Caki2 (cell line): ENCODE measurements around the gene LATS1. TPM values are rescaled to one million over a fixed set of nuclear protein-coding genes. Genes with fewer than 3 reads are reported as not detected.
"Not testable (repeated sequence)": the region's sequence is repeated elsewhere in the genome, so short reads cannot be mapped to it uniquely, and the experiment has no call there.

ENCODE experiments used
- DNase-seq: peaks from one replicate; pipeline ENCODE4 v3.0.0-alpha.2; 2015; ENCODE audit warnings: low read depth
- in situ Hi-C: cut with HindIII; loops from 2 replicates; pipeline ENCODE4 v1.10.0; 2016; ENCODE audit warnings: low sequenced_read_pairs, low pct_unique_long_range_greater_than_20kb, mixed read lengths
- total RNA-seq: library from RNA; depleted of rRNA; stranded (reverse); fragments of >200 nt; shearing (Covaris generic); gene quantifications from 2 replicates; pipeline ENCODE4 v1.2.3, GENCODE V29; 2014; ENCODE audit warnings: low replicate concordance

The LATS1 gene
- total RNA-seq, 1 experiment from 2014 or later = 5.5 TPM

DNA sequence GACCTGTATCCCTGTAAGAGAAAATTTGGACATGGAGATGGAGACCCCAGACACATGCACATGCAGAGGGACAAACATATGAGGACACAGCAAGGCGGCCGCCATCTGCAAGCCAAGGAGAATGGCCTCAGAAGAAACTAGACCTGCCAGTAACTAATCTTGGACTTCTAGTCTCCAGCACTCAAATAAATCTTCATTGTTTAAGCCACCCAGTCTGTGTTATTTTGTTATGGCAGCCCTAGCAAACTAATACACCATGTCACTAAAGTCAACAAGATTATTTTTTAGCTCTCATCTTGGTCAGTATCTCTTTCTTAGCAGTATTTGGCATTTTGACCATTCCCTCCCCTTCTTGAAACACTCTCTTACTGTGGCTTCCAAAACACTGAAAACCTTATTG, 26.7 kb downstream of the LATS1 start:
- no peak for DNase-seq
- in situ Hi-C loops = no loop called here

DNA sequence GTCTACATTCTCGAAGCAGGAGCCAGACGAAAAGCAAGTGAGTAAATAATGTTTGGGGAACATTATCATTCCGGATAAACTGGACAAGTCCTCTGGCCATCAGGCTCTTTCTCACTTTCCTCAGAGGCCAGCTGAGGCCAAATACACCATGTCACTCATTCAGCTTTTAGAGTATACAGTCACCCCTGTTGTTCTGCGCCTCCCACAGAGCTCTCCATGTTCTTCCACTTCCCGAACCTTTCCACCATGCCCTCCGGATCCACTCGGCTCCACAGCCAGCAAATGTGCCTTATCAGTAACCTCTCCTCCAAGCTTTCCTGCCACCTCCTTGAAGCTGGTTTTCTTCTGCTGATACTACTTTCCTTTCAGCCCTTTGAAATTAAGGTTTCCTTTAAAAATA, 31.7 kb downstream of the LATS1 start:
- no peak for DNase-seq
- in situ Hi-C loops = no loop called here

DNA sequence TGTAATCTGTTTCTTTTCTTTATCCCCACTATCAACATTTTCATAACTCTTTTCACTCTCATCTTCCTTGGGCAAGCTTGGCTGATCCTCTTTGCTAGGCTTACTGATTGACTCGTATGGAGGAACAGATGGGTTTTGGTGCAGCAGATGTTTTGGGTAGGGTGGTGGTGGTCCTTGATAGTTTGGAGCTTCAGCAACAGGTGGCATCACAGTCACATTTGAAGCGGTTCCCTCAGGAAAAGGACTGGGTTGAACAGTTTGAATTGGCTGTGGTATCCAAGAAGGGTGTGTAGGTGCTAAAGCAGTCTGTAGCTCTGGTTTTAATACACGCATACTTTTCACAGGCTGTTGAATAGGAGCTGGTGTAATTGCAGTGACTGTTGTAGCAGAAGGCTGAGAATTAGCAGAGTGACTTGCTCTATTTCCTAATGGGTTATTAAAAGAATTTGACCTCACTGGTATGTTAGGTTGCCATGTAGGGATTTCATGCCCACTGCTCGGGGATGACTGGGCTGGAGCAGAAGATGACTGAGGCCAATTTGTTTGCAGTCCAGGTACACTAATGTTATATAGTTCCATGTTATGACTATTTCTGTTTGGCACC, 34.5 kb downstream of the LATS1 start:
- no peak for DNase-seq
- in situ Hi-C loops = no loop called here

DNA sequence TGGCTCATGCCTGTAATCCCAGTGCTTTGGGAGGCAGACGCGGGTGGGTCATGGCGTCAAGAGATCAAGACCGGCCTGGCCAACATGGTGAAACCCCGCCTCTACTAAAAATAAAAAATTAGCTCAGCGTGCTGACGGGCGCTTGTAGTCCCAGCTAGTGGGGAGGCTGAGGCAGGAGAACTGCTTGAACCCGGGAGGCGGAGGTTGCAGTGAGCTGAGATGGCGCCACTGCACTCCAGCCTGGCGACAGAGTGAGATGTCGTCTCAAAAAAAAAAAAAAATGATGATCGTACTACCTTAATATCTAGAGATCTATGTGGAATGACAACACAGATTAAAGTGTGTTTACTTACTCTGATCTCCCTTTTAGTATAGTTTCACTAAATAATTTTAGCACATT, 36.1 kb downstream of the LATS1 start:
- DNase-seq, in situ Hi-C loops: not testable (repeated sequence)

DNA sequence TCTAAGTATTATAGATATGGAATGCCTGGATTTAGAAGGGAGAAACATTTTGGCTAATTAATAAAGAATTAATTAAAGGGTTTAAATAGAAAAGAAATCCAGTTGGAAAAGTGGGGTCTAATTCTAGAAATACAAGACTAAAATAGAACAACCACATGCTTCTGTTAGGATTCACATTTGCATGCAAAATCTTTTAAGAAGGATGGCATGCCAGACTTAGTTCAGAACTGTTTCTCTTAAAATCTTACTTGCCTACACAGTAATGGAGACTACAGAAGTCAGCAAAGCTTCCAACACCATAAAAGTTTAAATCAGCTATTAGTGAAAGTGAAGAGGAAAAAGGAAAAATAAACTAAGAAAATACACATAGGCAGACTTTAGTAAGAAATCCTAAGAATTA, 36.7 kb downstream of the LATS1 start:
- in situ Hi-C loops = no loop called here
- no peak for DNase-seq

DNA sequence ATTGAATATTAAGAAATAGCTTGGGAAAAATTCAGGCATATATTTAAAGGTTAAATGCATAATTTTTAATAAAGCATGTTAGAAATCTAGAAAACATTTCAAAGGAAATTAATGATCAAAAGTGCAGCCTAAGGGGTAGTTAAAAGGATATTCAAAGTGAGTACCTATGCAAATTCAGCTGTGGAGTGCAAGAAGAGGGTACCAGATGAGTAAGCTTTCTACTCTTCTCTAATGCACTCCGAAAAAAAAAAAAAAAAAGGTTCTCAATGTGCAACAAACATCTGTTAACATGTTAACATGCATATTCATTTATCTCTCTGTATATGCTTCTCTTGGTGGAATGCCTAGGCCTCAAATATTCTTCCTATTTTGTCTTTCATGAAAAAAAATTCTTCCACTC, 37.4 kb downstream of the LATS1 start:
- DNase-seq = no peak
- in situ Hi-C loops = no loop called here

DNA sequence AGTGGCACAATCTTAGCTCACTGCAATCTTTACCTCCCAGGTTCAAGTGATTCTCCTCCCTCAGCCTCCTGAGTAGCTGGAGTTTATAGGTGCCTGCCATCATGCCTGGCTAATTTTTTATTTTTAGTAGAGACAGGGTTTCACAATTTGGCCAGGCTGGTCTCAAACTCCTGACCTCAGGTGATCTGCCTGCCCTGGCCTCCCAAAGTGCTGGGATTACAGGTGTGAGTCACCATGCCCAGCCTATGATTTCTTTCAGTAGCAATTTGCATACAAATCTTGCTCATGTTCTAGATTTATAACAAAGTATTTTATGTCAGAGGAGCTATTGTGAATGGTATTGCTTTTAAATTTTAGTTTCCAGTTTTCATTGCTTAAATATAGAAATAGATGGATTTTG, 45.6 kb downstream of the LATS1 start:
- in situ Hi-C loops, DNase-seq: not testable (repeated sequence)

DNA sequence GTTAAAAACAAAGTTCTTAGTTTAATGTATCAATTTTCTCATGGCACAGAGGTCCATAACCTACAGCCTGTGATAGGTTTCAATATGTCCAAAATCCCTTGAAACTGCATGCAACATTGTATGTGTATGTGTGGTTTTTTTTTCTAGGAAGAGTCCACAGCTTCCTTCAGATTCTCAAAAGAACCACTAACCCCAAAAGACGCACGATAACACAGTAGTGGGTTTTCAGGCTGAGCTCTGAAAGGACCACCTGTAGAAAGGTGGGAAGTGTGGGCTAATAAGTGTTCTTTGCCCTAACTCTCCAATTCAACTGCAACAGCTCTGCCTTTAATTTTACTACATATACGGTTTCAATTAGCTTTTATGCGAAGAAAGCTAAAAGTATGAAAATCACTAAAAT, 57.9 kb downstream of the LATS1 start:
- DNase-seq = no peak

DNA sequence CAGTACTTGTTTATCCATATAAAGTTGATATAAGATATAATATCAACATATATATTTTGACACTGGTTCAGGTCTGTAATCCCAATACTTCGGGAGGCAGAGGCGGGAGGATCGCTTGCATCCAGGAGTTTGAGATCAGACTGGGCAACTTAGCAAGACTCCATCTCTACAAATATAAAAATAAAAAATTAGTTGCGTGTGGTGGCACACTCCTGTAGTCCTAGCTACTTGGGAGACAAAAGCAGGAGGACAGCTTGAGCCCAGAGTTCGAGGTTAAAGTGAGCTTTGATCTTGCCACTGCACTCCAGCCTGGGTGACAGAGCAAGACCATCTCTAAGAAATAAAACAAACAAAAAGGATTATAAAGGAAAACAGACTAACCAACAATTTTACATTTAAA, 60.5 kb downstream of the LATS1 start:
- DNase-seq = no peak
- in situ Hi-C loops = no loop called here

More for the DNA sequence above, 57.9 kb downstream of the LATS1 start:
- in situ Hi-C loops = no loop called here

DNA sequence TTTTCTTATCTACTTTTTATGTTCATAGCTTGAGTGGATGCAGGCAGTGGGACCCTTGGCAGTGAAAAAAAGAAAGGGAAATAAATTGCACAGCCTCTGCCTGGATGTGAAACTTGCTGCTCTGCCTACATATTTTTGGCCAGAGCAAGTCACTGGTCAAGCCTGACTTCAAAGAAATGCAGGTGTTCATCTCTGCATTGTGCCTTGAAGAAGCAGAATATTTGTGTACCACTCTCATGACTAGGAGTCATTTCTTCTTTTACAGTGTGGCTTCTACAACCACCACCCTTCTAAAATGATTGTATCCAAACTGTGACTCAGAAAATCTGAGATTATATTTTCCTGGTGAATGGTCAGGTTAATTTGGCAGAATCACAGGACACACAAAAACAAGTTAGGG, 66.8 kb downstream of the LATS1 start:
- DNase-seq = no peak
- in situ Hi-C loops = no loop called here

DNA sequence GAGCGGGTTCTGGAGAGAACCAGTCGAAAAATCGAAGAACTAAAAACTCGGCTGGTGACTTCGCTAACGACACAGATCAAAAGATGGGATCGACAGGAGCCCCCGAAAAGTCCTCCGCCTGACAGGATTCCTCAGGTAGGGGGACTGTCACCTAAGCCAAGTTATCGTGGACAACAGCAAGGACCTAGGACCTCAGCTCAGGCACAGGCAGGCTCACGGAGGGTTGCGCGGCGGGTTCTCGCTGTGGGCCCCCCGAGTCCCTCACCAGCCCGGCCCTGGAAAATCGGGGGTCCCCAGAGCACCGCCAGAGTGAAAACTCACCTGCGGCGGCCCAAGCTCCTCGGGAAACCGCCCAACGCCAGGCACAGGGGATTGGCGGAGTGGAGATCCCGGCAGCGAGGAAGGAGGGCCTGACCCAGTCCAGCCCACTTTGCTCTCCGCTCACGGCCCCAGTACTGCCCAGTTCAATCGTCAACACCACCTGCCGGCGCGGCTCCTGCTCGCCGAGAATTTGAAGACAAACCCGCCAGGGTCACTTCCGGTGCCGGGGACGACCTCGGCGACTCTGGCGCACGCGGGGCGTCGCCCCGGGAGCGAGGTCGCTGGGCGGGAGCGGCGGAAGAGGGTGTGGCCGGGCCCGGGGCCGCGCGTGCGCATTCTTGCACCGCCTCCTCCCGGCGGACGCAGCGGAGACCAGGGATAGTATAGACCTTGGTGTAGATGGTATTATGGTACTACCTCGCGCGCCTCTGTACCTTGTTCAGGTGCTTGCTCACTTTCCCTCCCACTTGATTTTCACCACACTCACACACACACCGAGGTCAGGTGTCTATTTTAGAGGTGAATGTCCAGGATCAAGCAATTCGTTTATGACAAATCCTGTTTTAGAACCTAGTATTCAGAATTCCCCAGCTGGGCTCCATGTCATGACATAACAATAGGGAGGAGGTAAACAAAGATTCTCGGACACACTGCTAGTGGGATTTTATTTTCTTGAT, 69.5 kb downstream of the LATS1 start, which contains the start of gene KATNA1:
TSS of gene KATNA1 (minus strand) at position 567 of the 998 bp plus-strand sequence. CDS start 10,167 bp downstream, outside the sequence.
- in situ Hi-C loops = no loop called here
- DNase-seq = peak; percentile 94

DNA sequence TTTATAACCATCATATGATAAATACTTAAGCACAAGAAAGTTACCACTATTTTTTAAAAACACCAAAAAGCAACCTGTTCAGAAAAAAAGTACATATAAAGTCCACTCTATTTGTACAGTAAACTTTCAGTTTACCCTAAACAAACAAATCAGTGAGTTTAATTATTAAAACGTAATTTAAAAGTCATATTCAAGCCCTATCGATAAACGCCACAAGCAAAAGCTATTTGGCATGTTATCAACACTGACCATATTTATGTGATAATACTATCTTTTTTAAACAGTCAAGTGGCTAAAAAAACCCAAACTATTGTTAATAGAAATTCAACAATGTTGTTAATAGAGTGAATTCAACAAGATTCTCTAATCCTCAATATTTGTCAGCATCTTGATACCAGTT, 71.3 kb downstream of the LATS1 start:
- in situ Hi-C loops = no loop called here

DNA sequence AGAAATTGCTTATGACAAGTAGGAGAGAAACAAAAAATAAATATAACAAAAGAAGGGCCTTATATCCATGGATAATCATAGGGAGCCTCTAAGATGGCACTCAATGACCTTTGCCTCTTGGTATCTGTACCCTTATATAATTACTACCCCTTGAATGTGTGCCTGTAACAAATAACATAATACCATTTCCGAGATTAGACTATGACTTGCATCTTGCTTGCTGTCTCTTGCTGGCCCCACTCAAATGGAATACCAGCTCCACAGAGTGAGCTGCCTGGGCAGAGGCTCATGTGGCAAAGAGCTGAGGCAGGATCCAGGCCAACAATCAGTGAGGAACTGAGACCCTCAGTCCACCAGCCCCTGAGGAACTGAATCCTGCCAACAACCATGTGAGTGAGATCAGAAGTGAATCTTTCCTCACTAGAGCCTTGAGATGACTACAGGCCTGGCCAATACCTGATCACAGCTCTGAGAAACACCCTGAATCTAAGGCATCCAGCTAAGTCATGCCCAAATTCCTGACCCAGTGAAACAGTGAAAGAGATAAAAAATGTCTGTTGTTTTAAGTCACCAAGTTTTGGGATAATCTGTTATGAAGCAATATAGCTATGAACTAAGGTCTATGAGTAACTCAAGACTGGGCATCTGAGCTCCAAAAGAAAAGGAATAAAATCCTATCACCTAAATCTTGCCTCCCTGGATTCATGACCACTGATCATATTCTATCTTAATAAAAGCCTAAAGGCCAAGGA, 74.9 kb downstream of the LATS1 start:
- DNase-seq = no peak
- in situ Hi-C loops = no loop called here

More for the DNA sequence above, 71.3 kb downstream of the LATS1 start:
- DNase-seq = no peak

DNA sequence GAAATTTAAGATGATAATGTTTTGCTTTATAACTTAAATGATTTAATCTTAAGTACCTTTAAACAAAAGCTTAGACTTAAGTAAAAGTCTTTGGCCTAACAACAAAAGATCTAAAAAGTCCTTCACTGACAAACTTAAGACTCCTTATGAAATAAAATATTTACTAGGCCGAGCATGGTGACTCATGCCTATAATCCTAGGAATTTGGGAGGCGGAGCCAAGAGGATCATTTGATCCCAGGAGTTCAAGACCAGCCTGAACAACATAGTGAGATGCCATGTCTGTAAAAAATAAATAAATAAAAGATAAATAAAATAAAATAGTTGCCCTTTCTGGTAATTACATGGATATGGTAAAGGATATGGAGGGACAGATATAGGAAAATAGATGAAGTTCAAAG, 81.8 kb downstream of the LATS1 start:
- in situ Hi-C loops = no loop called here

DNA sequence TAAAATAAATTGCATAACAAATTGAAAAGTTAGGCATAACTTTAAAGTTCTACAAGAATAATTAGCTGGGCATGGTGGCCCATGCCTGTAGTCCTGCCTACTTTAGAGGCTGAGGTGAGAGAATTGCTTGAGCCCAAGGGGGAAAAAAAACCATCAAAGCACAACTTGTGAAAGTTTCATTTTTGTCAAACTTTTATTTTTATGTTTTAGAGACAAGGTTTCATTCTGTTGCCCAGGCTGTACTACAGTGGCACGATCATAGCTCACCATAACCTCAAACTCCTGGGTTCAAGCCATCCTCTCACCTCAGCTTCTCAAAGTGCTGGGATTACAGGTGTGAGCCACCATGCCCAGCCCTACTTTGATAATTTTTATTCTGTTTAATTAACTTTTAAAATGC, 83.6 kb downstream of the LATS1 start:
- in situ Hi-C loops = no loop called here
- DNase-seq = no peak

More for the DNA sequence above, 81.8 kb downstream of the LATS1 start:
- DNase-seq = no peak

DNA sequence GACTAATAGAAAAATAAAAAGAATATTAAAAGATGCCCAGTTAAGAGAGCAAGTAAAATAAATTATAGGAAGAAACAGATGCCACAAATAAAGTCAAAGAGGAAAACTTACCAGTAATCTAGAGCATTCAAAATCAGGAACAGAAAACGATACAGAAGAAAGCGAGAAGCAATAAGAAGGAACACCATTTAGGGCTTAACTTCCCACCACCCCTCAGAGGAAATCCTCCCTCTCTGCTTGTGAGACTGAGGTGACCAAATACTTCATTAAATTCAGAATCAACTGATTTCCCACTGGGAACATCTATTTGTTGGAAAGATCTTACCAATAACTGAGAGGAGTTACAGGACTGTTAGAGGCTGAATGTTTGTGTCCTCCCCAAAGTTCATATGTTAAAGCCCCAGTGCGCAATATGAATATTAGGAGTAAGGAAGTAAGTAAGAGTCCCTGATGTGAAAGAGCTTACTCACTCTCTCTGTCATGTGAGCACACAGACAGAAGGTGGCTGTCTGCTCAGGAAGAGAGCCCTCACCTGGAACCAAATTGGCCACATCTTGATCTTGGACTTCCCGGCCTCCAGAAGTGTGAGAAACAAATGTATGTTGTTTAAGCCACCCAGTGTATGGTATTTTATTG, 88.9 kb downstream of the LATS1 start:
- in situ Hi-C loops = no loop called here
- peak; percentile 16 for DNase-seq

DNA sequence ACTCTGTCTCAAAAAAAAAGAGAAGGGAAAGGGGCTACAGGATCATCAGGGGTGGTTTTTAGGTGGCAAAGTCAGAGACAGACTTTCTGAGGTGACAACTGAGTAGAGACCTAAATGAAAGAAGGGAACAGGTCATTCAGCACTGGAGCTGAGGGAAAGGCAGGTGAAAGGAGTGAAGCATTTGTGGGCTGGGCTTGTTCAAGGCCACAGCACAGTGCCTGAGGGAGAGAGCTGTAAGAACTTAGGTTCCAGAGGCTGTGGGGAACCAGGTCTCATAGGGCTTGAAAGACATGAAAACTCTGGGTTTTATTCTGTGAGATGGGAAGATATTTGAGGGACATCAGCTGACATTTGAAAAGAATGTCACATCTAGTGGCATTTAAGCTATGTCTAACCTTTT, 90.2 kb downstream of the LATS1 start:
- DNase-seq = no peak
- in situ Hi-C loops = no loop called here

DNA sequence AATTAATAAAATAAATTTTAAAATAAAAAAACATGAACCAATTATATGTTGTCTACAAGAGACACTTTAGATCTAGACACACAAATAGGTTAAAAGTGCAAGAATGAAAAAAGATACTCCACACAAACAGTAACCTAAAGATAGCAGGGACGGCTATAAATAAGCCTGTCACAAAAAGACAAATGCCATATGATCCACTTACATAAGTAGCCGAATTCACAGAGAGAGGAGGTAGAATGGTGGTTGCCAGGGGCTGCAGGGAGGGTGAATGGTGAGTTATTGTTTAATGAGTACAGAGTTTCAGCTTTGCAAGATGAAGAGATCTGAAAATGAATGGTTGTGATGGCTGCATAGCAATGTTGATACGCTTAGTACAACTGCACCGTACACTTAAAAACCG, 102.1 kb downstream of the LATS1 start:
- no peak for DNase-seq
- in situ Hi-C loops = no loop called here
